NT2/D1 (cell line): ENCODE data around the gene IL13RA1.

Experiments
- SUZ12 ChIP-seq: IDR thresholded peaks from 2 replicates; pipeline ENCODE4 v1.6.1; 2011; ENCODE audit not compliant: insufficient read length, insufficient read depth; ENCODE audit errors: extremely low read depth
- YY1 ChIP-seq: IDR thresholded peaks from 2 replicates; pipeline ENCODE4 v1.6.1; 2011; ENCODE audit not compliant: insufficient read length, insufficient read depth
- ZNF274 ChIP-seq: IDR thresholded peaks from 2 replicates; pipeline ENCODE4 v1.6.1; 2011; ENCODE audit warnings: mild to moderate bottlenecking, low read depth, low read length

DNA sequence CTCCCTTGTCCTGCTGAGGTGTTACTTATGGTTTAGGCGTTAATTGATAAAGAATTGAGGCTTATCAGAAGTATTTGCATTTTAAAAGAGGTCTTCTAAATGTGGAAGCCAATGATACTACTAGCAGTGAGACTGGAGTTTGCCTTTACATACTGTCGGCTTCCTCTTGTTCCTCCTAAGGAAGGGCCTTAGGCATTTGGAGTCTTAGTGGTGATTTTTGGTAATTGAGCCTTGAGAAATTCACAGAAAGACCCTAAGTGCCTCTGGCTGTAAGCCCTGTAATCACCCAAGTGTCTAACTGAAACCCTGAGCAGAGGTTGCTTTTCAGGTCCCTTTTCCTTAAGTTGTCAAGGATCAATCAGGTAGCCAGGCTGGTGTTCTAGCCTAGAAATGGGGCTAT, 14.8 kb downstream of the IL13RA1 start:
- TF ChIP-seq SUZ12 (no peak), YY1 (no peak), ZNF274 (no peak)
